ENCODE measurements around the gene CLIP1.
"Not testable (repeated sequence)": the region's sequence is repeated elsewhere in the genome, so short reads cannot be mapped to it uniquely, and the experiment has no call there.

CLIP1 gene

GRCh38 chr12:122421821-122422729, at the start of gene CLIP1:
Gene CLIP1 (minus strand): TSS chr12:122422669. CDS start chr12:122380452, 42,217 bp downstream.
- H3K36me3 ChIP-seq (ENCODE audit: insufficient read depth, insufficient read length, low read length): no peaks in the 10 kb centered on the region
- H3K27me3 ChIP-seq (ENCODE audit: insufficient read depth, insufficient read length): no peaks in the 10 kb centered on the region
- TF ChIP-seq YY1 (IDR thresholded peaks at IDR 0.05; ENCODE audit: insufficient read depth, insufficient read length) (no peak), SUZ12 (IDR thresholded peaks at IDR 0.05; ENCODE audit: extremely low read depth, insufficient read depth, insufficient read length) (no peak), ZNF274 (IDR thresholded peaks at IDR 0.05; ENCODE audit: low read depth, low read length) (no peak)
- no peak for DNase-seq (ENCODE audit: low read depth, low spot score)
- no peaks in the 10 kb centered on the region for H3K4me1 ChIP-seq (ENCODE audit: insufficient read depth, insufficient read length)
- H3K4me3 ChIP-seq (ENCODE audit: insufficient read length, low read depth): peak within 1 kb of the TSS; percentile 74
- H3K9ac ChIP-seq (ENCODE audit: insufficient read length, low read depth): peak within 1 kb of the TSS; percentile 96
- no peaks in the 10 kb centered on the region for H3K9me3 ChIP-seq (ENCODE audit: insufficient read depth, low read length)

GRCh38 chr12:122471324-122472226, 49.1 kb upstream of the CLIP1 start:
- Histone ChIP-seq H3K27me3 (ENCODE audit: insufficient read depth, insufficient read length) (no peaks in the 10 kb centered on the region), H3K4me1 (ENCODE audit: insufficient read depth, insufficient read length) (no peaks in the 10 kb centered on the region), H3K9ac (ENCODE audit: insufficient read length, low read depth) (no peak overlapping the region), H3K36me3 (ENCODE audit: insufficient read depth, insufficient read length, low read length) (peaks cover 54% of the 10 kb centered on the region), H3K4me3 (ENCODE audit: insufficient read length, low read depth) (no peak overlapping the region), H3K9me3 (ENCODE audit: insufficient read depth, low read length) (no peaks in the 10 kb centered on the region)
- peak; percentile 36 for DNase-seq (ENCODE audit: low read depth, low spot score)
- TF ChIP-seq SUZ12 (IDR thresholded peaks at IDR 0.05; ENCODE audit: extremely low read depth, insufficient read depth, insufficient read length): no peak
- TF ChIP-seq ZNF274 (IDR thresholded peaks at IDR 0.05; ENCODE audit: low read depth, low read length): no peak

- DNase-seq (ENCODE audit: low read depth, low spot score): not testable (repeated sequence)
These were observed 48.1 kb upstream of the CLIP1 start for GRCh38 chr12:122470576-122470975.

GRCh38 chr12:122469856-122470255, 47.4 kb upstream of the CLIP1 start:
- H3K27me3 ChIP-seq (ENCODE audit: insufficient read depth, insufficient read length); H3K9me3 ChIP-seq (ENCODE audit: insufficient read depth, low read length); H3K4me3 ChIP-seq (ENCODE audit: insufficient read length, low read depth); H3K4me1 ChIP-seq (ENCODE audit: insufficient read depth, insufficient read length); DNase-seq (ENCODE audit: low read depth, low spot score); H3K9ac ChIP-seq (ENCODE audit: insufficient read length, low read depth): not testable (repeated sequence)
- peaks cover 37% of the 10 kb centered on the region for H3K36me3 ChIP-seq (ENCODE audit: insufficient read depth, insufficient read length, low read length)

More at GRCh38 chr12:122470576-122470975, 48.1 kb upstream of the CLIP1 start:
- peaks cover 44% of the 10 kb centered on the region for H3K36me3 ChIP-seq (ENCODE audit: insufficient read depth, insufficient read length, low read length)
- H3K9me3 ChIP-seq (ENCODE audit: insufficient read depth, low read length); H3K4me3 ChIP-seq (ENCODE audit: insufficient read length, low read depth); H3K4me1 ChIP-seq (ENCODE audit: insufficient read depth, insufficient read length); H3K27me3 ChIP-seq (ENCODE audit: insufficient read depth, insufficient read length); H3K9ac ChIP-seq (ENCODE audit: insufficient read length, low read depth): not testable (repeated sequence)

GRCh38 chr12:122467983-122468382, 45.5 kb upstream of the CLIP1 start:
- no peak overlapping the region for H3K9ac ChIP-seq (ENCODE audit: insufficient read length, low read depth)
- no peaks in the 10 kb centered on the region for H3K27me3 ChIP-seq (ENCODE audit: insufficient read depth, insufficient read length)
- peaks cover 18% of the 10 kb centered on the region for H3K36me3 ChIP-seq (ENCODE audit: insufficient read depth, insufficient read length, low read length)
- DNase-seq (ENCODE audit: low read depth, low spot score): no peak
- H3K4me1 ChIP-seq (ENCODE audit: insufficient read depth, insufficient read length): no peaks in the 10 kb centered on the region
- no peaks in the 10 kb centered on the region for H3K9me3 ChIP-seq (ENCODE audit: insufficient read depth, low read length)
- TF ChIP-seq ZNF274 (IDR thresholded peaks at IDR 0.05; ENCODE audit: low read depth, low read length): no peak
- TF ChIP-seq YY1 (IDR thresholded peaks at IDR 0.05; ENCODE audit: insufficient read depth, insufficient read length): no peak
- no peak for TF ChIP-seq SUZ12 (IDR thresholded peaks at IDR 0.05; ENCODE audit: extremely low read depth, insufficient read depth, insufficient read length)
- no peak overlapping the region for H3K4me3 ChIP-seq (ENCODE audit: insufficient read length, low read depth)

GRCh38 chr12:122464317-122465042, 42.0 kb upstream of the CLIP1 start:
- not testable (repeated sequence) for H3K9me3 ChIP-seq (ENCODE audit: insufficient read depth, low read length); H3K9ac ChIP-seq (ENCODE audit: insufficient read length, low read depth); DNase-seq (ENCODE audit: low read depth, low spot score); H3K4me3 ChIP-seq (ENCODE audit: insufficient read length, low read depth); H3K27me3 ChIP-seq (ENCODE audit: insufficient read depth, insufficient read length); H3K36me3 ChIP-seq (ENCODE audit: insufficient read depth, insufficient read length, low read length); H3K4me1 ChIP-seq (ENCODE audit: insufficient read depth, insufficient read length)

- no peak for TF ChIP-seq YY1 (IDR thresholded peaks at IDR 0.05; ENCODE audit: insufficient read depth, insufficient read length)
- TF ChIP-seq ZNF274 (IDR thresholded peaks at IDR 0.05; ENCODE audit: low read depth, low read length): no peak
- TF ChIP-seq SUZ12 (IDR thresholded peaks at IDR 0.05; ENCODE audit: extremely low read depth, insufficient read depth, insufficient read length): no peak
- DNase-seq (ENCODE audit: low read depth, low spot score): no peak
- no peaks in the 10 kb centered on the region for H3K9me3 ChIP-seq (ENCODE audit: insufficient read depth, low read length)
- H3K36me3 ChIP-seq (ENCODE audit: insufficient read depth, insufficient read length, low read length): no peaks in the 10 kb centered on the region
- H3K9ac ChIP-seq (ENCODE audit: insufficient read length, low read depth): no peak overlapping the region
- no peaks in the 10 kb centered on the region for H3K4me1 ChIP-seq (ENCODE audit: insufficient read depth, insufficient read length)
- no peak overlapping the region for H3K4me3 ChIP-seq (ENCODE audit: insufficient read length, low read depth)
- no peaks in the 10 kb centered on the region for H3K27me3 ChIP-seq (ENCODE audit: insufficient read depth, insufficient read length)
These were observed 38.2 kb upstream of the CLIP1 start for GRCh38 chr12:122460641-122461040.

Data from NT2/D1 (cell line).